HG02623 (cell line): ENCODE results near the gene CFAP99.
"Not testable (repeated sequence)": the region's sequence is repeated elsewhere in the genome, so short reads cannot be mapped to it uniquely, and the experiment has no call there.

Source experiments
- ATAC-seq: cut with Tn5 transposase; IDR thresholded peaks from one replicate; pipeline ENCODE4 v1.9.1; 2021; ENCODE audit warnings: moderate library complexity; ENCODE audit not compliant: unreplicated experiment

CFAP99 gene

GRCh38 chr4:2418650-2419571, at the start of gene CFAP99:
Gene CFAP99, plus strand, starts transcription at chr4:2418955.
- peak; percentile 92 for ATAC-seq

GRCh38 chr4:2370597-2371320, 48.0 kb upstream of the CFAP99 start:
- no peak for ATAC-seq

- ATAC-seq: no peak
Measured at GRCh38 chr4:2371765-2372487, 46.8 kb upstream of the CFAP99 start.

- no peak for ATAC-seq
Measured at GRCh38 chr4:2372488-2373030, 46.2 kb upstream of the CFAP99 start.

- ATAC-seq: no peak
Measured at GRCh38 chr4:2373532-2373931, 45.2 kb upstream of the CFAP99 start.

GRCh38 chr4:2375427-2375826, 43.3 kb upstream of the CFAP99 start:
- ATAC-seq: no peak

- ATAC-seq: no peak
Measured at GRCh38 chr4:2377241-2377640, 41.5 kb upstream of the CFAP99 start.

- ATAC-seq: no peak
Measured at GRCh38 chr4:2378401-2378800, 40.4 kb upstream of the CFAP99 start.

- ATAC-seq: no peak
Measured at GRCh38 chr4:2378898-2379297, 39.9 kb upstream of the CFAP99 start.

GRCh38 chr4:2380589-2380988, 38.2 kb upstream of the CFAP99 start:
- not testable (repeated sequence) for ATAC-seq

- not testable (repeated sequence) for ATAC-seq
Measured at GRCh38 chr4:2382769-2383202, 36.0 kb upstream of the CFAP99 start.

- not testable (repeated sequence) for ATAC-seq
Measured at GRCh38 chr4:2383220-2383631, 35.5 kb upstream of the CFAP99 start.

GRCh38 chr4:2383760-2384159, 35.0 kb upstream of the CFAP99 start:
- no peak for ATAC-seq

- ATAC-seq: no peak
Measured at GRCh38 chr4:2384245-2384644, 34.5 kb upstream of the CFAP99 start.

- ATAC-seq: no peak
Measured at GRCh38 chr4:2385516-2385915, 33.2 kb upstream of the CFAP99 start.

GRCh38 chr4:2386717-2387116, 32.0 kb upstream of the CFAP99 start:
- ATAC-seq: no peak

- no peak for ATAC-seq
Measured at GRCh38 chr4:2387218-2387617, 31.5 kb upstream of the CFAP99 start.

GRCh38 chr4:2387829-2388228, 30.9 kb upstream of the CFAP99 start:
- no peak for ATAC-seq

GRCh38 chr4:2388429-2389182, 30.1 kb upstream of the CFAP99 start:
- ATAC-seq: no peak

GRCh38 chr4:2389691-2390090, 29.1 kb upstream of the CFAP99 start:
- ATAC-seq: no peak
